Fibroblast of peridontal ligament (primary cell): ENCODE data around the gene SLC29A3.
"Not testable (repeated sequence)": the region's sequence is repeated elsewhere in the genome, so short reads cannot be mapped to it uniquely, and the experiment has no call there.

ENCODE experiments used
- DNase-seq: peaks from one replicate; pipeline ENCODE4 v3.0.0-alpha.2; 2010; ENCODE audit errors: extremely low read depth

Gene SLC29A3

DNA sequence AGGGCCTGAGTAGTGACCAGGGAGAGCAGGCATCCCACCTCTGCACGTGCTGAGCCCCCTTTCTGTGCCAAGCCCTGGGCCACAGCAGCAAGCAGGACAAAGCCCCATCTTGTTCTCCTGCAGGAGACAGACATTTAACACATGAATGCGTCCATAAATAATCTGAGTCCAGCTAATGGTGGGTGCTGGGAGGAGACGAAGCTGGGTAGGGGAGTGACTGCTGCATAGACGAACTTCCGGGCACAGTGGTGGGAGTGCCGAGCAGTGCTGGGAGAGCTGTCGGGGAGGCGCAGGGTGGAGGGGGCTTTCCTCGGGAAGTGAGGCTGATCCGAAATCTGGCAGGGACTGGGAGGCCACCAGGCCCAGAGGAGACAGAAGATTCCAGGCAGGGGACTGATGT is 35.2 kb upstream of the SLC29A3 start:
- DNase-seq, result no peak

DNA sequence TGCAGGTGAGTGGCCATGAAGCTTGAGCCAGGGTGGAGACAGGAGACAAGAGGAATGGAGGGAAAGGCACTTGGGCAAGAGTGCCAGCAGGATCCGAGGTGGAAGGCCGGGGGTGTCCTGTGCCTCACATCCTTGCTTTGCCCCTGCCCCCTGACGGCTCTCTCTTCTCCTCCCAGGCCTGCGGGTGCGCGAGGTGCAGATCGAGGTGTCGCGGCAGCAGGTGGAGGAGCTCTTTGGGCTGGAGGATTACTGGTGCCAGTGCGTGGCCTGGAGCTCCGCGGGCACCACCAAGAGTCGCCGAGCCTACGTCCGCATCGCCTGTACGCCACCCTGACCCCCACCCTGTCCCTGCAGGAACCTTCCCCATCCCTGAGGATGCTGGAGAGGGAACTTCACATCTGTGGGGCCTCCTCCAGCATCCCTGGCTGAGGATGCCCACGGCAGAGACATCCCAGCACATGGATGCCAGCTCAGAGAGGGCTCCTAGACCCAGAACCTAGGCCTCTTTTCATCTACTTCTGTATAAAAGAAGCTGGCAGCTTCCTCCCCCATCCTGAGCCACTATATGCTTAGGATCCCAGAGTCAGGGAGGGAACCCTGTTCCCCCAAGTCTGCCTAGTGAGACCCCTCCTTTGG is 34.4 kb upstream of the SLC29A3 start:
- DNase-seq, result no peak

DNA sequence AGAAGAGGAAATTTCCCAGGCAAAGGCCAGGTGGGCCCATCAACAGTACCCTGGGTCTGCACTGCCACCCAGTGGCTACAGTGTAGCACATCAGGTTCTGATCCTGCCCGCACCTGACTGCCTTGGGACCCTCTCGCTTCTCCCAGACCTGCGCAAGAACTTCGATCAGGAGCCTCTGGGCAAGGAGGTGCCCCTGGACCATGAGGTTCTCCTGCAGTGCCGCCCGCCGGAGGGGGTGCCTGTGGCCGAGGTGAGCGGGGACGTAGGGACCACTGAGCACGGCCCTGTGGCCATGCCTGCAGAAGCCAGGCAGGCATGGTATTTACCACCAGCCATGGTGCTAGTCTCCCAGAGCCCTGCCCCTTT is 33.9 kb upstream of the SLC29A3 start:
- no peak for DNase-seq

DNA sequence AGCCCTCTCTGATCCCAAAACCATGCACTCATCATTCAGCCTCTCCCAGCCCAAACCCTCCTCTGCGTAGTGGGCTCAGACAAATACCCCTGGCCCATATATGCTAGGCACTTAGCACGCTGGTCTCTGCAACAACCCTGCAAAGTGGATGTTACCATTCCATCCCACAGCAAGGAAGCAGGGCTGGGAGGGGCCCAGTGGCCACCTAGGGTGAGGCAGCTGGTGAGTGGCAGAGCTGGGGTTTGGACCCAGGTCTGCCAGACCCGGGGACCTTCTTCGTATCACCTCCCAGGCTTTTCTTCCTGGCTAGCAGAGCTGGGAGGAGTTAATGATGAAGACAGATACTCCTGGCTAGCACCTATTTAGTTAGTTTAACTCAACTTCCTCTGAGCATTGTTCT is 33.1 kb upstream of the SLC29A3 start:
- DNase-seq, result no peak

DNA sequence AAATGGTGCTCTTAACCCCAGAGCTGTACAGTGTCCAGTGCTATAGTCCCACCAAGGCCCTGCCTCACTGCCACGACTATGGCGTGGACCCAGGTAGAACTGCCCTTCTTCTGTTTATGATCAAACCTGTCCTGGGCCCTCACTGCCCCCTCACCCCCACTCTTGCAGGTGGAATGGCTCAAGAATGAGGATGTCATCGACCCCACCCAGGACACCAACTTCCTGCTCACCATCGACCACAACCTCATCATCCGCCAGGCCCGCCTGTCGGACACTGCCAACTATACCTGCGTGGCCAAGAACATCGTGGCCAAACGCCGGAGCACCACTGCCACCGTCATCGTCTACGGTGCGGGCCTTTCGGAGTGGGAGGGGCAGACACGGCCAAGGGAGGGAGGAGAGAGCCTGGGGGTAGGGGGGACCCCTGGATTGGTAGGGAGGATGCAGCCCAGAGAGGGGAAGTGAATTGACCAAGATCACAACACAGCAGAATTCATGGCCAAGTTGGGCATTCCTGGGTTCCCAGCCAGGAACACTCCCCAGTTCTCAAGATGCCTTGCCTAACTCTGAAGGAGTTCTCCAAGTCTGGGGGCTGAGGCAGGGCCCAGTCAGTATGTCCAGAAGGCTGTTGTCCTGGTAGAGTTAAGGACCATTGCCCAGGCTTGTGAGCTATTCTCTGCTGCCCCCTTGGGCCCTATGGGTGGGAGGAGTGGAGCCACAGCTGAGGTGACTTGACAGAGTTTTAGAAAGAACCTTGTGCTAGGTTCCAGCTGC is 32.4 kb upstream of the SLC29A3 start:
- no peak for DNase-seq

DNA sequence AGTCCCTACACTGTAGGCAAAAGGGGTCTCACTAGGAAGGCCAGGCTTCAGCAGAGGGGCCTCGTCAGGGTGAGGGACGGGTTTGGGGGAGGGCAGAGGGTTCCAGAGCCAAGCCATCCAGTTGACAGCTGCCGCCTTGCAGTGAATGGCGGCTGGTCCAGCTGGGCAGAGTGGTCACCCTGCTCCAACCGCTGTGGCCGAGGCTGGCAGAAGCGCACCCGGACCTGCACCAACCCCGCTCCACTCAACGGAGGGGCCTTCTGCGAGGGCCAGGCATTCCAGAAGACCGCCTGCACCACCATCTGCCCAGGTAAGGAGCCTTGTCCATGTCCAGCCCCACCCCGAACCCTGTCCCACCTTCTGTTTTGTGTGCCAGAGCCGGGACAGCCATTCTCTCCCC is 31.6 kb upstream of the SLC29A3 start:
- no peak for DNase-seq

DNA sequence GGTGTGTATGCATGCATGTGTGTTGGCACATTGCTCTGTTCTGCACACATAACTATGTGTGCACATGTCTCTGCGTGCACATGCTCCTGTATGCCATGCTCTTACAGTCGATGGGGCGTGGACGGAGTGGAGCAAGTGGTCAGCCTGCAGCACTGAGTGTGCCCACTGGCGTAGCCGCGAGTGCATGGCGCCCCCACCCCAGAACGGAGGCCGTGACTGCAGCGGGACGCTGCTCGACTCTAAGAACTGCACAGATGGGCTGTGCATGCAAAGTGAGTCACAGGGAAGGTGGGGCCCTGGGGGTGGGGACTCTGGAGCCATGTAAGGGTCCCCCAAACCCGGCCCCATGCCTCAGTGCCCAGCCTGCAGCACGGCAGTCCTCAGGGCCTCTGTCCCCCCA is 30.6 kb upstream of the SLC29A3 start:
- no peak for DNase-seq

DNA sequence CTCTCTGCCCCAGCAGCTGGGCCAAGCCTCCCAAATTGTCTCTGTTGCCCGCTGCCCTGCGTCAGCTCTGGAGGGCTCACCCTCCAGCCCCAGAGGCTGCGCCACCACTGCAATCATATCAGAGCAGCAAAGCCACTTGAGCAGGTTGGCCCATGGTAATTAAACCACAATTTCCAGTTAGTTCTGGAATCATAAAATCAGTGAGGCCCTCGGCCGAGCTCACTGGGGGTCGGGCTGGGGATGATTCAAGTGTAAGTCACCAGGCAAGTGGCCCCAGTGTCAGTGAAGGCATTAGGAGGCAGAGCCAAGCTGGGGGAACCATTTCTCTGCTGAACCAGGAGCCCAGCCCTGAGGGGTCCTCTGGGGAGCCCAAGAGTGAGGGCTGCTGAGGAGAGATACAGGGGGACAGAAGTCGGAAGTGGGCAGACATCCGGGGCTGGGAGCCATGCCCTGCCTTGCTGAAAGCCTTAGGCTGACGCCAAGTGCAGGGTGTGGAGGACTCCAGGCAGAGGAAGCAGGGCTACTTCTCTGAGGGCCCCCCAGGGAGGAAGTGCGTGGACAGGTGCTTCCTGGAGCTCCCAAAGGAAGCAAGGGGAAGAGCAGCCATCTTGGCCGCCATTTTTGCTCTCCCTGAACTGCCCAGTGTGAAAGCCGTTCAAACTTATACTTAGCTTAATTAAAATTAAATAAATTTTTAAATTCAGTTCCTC is 29.5 kb upstream of the SLC29A3 start:
- DNase-seq, result no peak

DNA sequence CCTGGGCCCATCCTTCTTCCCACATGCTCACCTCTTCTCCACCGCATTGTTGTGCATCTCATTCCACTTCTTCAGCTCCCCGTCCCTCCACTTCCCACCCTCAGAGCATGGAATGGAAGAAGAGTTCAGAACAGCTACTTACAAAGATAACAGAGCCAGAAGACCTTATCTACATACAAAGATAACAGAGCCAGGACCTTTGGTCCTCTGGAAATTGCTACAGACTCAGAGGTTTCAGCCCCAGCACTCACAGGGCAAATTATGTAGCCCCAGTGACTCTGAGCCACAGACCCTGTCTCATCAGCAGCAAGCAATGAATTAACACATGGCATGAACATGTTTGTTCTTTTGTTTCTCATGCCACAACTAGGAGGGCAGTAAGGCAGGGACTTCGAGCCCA is 28.7 kb upstream of the SLC29A3 start:
- DNase-seq, result no peak

DNA sequence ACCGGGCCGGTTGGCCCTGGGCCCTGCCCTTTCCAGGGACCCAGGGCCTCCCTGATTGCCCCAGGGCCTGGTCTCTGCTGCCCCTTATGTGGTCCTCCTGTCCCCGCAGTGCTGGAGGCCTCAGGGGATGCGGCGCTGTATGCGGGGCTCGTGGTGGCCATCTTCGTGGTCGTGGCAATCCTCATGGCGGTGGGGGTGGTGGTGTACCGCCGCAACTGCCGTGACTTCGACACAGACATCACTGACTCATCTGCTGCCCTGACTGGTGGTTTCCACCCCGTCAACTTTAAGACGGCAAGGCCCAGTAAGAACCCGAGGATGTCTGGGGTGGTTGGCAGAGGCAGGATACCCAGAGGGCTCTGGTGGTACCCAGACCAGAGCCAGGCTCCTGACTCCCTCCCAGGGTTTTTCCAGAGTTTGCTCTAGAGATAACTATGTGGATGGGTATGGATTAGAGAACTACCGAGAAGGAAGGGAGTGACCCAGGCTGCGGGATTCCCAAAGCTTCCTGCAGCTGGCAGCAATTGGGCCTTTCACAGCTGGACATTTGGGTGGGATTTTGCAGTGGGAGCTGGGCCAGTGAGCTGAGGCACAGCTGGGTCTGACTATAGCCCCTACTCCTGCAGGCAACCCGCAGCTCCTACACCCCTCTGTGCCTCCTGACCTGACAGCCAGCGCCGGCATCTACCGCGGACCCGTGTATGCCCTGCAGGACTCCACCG is 28.1 kb upstream of the SLC29A3 start:
- no peak for DNase-seq

DNA sequence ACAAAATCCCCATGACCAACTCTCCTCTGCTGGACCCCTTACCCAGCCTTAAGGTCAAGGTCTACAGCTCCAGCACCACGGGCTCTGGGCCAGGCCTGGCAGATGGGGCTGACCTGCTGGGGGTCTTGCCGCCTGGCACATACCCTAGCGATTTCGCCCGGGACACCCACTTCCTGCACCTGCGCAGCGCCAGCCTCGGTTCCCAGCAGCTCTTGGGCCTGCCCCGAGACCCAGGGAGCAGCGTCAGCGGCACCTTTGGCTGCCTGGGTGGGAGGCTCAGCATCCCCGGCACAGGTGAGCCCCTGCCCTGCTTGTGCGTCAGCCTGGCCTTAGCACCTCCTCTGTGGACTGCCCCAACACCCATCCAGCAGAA is 27.5 kb upstream of the SLC29A3 start:
- no peak for DNase-seq

DNA sequence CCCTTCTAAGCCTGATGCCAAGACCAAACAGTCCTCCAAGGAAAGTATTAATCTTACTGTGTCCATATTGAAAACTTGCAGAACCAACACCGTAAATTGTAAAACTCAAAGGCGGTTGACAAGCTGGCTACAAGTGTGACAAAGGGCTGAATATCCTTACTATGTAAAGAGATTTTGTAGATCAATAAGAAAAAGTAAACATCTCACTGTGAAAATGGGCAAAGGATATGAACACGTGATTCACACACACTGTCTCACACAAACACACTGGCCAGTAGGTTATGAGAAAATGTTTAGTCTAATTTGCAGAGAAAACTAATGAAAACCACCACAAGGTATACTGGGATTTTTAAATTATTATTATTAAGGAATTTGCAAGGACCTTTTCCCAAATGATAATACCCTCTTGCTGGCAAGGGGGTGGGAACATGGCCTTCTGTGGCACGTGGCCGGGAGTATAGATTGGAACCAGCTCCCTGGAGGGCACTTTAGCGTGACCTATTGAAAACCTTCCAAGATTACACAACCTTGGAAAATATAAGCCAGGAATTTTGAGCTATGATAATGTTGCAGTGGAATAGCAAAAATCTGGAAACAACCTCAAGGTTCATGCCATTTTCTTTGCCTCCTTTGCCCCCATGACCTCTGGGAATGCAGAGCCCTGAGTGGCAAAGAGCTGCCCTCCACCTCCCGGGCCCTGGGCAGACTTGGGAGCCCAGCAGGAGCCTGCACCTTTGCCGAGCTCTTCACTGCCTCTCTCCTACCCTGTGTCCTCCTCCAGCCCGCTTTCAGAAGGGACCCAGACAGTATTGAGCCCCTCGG is 26.2 kb upstream of the SLC29A3 start:
- DNase-seq, result peak; percentile 17

DNA sequence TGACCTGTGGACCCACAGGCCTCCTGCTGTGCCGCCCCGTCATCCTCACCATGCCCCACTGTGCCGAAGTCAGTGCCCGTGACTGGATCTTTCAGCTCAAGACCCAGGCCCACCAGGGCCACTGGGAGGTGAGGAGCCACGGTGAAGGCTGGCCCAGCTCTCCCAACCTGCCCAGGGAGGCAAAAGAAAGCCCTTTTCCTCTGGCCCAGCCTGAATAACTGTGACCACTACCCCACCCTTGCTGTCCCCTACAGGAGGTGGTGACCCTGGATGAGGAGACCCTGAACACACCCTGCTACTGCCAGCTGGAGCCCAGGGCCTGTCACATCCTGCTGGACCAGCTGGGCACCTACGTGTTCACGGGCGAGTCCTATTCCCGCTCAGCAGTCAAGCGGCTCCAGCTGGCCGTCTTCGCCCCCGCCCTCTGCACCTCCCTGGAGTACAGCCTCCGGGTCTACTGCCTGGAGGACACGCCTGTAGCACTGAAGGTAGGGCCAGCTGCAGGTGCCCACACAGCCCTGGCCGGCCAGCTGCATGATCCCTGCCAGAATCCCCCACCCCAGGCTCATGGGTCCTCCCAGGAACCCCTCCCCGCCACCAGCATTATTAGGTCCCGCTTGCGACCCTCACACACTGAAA is 25.5 kb upstream of the SLC29A3 start:
- DNase-seq, result no peak

DNA sequence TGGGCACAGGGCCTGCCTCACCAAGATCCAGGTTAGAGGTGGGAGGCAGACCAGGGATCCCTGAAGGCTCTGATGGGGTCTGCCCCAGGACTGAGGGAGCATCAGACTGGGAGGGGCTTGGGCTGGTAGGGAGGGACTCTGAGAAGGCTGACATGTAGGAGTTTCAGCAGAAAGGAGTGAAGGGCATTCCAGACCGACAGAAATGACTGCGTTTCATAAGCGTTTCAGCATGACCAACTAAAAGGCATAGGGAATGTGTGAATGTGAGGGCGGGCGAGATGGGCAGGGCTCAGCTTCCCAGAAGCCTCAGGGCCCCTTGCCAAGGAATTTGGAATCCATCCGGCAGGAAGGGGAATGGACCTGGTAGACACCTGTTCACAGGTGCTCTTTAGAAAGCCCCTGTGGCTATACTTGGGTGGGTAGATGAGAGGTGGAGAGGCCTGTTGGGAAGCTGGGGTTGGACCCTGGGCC is 24.9 kb upstream of the SLC29A3 start:
- no peak for DNase-seq

DNA sequence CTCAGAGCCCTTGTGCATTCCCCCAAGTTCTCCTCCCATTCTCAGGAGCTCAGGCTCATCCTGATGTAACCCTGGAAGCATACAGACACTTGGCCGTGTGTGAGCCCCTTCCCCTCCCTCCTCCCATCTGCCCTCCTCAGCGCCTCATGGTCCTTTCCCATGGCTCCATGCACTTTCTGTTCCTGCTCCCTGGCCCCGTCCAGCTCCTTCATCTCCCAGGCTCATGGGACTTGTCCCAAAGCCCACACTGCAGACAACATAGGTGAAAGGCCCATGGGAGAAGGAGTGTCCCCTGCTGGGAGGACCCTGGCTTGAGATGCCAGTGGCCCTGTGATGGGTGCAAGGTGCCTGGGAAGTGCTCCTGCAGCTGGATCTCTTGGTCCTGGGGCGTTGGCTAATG is 24.2 kb upstream of the SLC29A3 start:
- no peak for DNase-seq

DNA sequence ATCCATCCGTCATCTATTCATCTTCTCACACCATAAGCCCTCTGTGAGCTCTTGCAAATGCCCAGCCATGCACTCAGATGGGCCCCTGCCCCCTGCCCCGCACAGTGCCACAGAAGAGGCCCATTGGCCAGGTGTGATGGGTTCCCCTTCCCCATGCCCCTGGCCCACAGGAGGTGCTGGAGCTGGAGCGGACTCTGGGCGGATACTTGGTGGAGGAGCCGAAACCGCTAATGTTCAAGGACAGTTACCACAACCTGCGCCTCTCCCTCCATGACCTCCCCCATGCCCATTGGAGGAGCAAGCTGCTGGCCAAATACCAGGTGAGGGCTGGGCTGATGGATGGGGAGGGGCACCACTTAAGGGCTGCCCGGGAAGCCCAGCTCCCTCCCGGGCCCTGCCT is 23.4 kb upstream of the SLC29A3 start:
- no peak for DNase-seq

DNA sequence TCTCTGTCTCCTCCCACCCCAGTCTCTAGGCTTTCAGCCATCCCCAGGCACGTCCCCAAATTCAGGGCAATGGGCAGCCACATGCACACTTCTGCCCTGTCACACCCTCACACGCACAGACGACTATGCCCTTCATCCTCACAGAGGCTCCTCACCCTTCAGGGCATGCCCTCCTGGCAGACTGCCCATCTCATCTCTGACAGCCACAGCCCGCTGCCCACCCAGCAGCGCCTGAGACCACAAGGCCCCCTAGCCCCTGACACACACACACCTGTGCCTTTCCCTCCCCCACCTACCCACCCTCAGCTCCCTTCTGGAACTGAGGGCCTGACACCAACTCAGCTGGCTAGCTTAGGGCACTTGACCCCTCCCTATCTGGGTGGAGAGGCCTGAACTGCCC is 23.0 kb upstream of the SLC29A3 start:
- DNase-seq, result no peak

DNA sequence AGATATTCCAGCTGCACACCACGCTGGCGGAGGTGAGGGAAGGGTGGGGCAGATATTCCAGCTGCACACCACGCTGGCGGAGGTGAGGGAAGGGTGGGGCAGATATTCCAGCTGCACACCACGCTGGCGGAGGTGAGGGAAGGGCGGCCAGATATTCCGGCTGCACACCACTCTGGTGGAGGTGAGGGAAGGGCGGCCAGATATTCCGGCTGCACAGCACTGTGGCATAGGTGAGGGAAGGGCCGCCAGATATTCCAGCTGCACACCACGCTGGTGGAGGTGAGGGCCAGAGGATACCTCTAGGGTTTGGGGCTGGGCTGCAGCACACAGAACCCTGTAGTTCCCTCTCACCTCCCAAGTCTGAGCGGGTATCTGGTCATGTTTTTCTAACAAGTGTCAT is 22.2 kb upstream of the SLC29A3 start:
- not testable (repeated sequence) for DNase-seq

DNA sequence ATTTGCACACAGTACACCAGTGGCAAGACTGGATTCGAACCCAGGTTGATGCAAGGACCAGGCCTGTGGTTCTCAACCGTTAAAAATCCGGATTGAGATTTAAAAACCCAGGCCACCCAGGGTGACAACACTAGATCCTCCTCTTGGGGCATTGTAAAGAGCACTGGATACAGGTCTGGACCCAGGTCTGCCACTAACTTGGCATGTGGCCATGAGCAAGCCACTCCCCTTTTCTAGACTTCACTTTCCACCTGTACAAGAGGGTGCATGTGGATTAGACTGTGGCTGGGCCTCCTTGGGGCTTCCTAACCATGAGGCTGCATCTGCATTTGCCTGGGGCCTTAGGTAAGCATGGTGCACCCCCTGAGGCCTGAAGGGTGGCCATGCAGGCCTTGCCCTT is 21.7 kb upstream of the SLC29A3 start:
- no peak for DNase-seq

DNA sequence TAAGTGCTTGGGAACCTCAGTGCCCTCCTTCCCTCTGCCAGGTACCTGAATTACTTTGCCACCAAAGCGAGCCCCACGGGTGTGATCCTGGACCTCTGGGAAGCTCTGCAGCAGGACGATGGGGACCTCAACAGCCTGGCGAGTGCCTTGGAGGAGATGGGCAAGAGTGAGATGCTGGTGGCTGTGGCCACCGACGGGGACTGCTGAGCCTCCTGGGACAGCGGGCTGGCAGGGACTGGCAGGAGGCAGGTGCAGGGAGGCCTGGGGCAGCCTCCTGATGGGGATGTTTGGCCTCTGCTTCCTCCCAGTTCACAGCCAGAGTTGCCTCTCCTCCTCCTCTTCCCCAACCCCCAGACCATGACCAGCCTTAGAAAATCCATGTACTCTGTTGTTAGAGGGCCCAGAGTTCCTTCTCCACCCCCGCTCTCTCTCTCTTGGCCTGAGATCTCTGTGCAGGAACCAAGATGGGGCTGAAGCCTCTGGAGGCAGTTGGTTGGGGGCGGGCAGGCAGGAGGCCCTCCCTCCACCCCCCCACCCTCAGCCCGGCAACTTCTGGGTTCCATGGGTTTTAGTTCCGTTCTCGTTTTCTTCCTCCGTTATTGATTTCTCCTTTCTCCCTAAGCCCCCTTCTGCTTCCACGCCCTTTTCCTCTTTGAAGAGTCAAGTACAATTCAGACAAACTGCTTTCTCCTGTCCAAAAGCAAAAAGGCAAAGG is 19.8 kb upstream of the SLC29A3 start:
- DNase-seq, result no peak
